ENCODE results near the gene KDM4C.

GRCh38 chr9:7123743-7124142 lies 366.0 kb downstream of the KDM4C start:
- TF ChIP-seq CTCF (conservative IDR thresholded peaks at IDR 0.05; ENCODE audit: low read length) (no peak), EZH2phosphoT487 (IDR thresholded peaks at IDR 0.05; ENCODE audit: borderline replicate concordance, low read depth, low read length) (no peak)
